ENCODE data around the gene MT1E.

DNA sequence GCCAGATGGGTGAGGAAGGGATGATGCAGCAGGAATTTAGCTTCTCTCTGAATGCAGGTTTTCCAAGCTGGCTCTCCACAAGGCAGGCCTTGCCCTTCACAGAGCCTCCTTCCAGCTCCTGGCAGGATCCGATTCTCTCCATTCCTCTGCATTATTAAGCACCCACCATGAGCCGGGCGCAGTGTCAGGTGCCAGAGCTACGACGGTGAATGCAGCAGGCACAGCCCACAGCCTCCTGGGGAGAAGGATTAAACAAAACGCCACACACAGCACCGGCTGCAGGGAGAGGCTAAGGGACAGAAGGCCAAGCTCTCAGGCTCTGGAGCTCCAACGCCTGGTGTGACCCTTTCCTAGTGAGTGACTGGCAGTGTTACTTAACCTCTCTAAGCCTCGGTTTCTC, 24.3 kb upstream of the MT1E start:
- TF ChIP-seq, protein P1, sequence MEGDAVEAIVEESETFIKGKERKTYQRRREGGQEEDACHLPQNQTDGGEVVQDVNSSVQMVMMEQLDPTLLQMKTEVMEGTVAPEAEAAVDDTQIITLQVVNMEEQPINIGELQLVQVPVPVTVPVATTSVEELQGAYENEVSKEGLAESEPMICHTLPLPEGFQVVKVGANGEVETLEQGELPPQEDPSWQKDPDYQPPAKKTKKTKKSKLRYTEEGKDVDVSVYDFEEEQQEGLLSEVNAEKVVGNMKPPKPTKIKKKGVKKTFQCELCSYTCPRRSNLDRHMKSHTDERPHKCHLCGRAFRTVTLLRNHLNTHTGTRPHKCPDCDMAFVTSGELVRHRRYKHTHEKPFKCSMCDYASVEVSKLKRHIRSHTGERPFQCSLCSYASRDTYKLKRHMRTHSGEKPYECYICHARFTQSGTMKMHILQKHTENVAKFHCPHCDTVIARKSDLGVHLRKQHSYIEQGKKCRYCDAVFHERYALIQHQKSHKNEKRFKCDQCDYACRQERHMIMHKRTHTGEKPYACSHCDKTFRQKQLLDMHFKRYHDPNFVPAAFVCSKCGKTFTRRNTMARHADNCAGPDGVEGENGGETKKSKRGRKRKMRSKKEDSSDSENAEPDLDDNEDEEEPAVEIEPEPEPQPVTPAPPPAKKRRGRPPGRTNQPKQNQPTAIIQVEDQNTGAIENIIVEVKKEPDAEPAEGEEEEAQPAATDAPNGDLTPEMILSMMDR (IDR thresholded peaks at IDR 0.05), result no peak
- no peak for TF ChIP-seq POLR2A (IDR thresholded peaks at IDR 0.05)
